GM18907 (cell line): ENCODE measurements around the gene SEC23IP.
"Not testable (repeated sequence)": the region's sequence is repeated elsewhere in the genome, so short reads cannot be mapped to it uniquely, and the experiment has no call there.

ENCODE experiments used
- ATAC-seq: cut with Tn5 transposase; IDR thresholded peaks from one replicate; pipeline ENCODE4 v1.9.1; 2021; ENCODE audit warnings: mild to moderate bottlenecking, moderate library complexity; ENCODE audit not compliant: unreplicated experiment

SEC23IP gene

DNA sequence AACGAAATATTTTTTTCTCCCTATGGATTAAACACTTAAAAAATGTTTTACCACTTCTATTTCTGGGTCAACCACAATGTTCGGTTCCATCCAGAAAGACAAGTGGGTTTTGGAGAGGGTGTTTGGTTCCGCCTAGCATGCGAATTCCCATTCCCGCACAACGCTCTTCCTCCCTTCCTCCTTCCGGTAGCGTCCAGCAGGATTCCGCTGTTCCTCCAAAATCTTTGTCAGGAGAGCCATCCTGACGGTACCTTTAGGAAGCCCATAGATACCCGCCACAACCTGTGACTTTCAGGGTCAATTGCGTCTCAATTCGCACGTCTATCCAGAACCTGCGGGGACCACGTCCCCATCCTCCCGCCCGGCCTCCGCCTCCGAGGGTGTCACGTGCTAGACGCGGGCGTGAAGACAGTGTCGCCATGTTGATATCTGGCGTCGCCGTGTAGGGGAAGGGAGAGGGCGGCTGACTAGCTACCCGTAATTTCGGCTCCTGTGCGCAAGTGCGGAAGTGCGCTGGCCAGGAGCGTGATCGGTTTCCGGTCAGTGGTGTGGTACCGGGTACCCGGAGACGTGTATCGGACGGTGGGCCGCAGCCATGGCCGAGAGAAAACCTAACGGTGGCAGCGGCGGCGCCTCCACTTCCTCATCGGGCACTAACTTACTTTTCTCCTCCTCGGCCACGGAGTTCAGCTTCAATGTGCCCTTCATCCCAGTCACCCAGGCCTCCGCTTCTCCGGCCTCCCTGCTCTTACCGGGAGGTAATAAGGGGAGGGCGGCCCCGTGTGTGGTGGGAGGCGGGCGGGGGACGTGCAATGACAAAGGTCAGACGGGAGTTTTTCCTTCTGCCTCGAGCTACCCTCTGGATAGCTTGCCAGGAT, at the start of gene SEC23IP:
SEC23IP (plus strand) TSS at position 543 of the 878 bp plus-strand sequence; CDS start at position 596, 53 bp downstream.
- peak; percentile 99 for ATAC-seq

- ATAC-seq: no peak
Observed at GRCh38 chr10:119845656-119846055, 46.9 kb upstream of the SEC23IP start.

DNA sequence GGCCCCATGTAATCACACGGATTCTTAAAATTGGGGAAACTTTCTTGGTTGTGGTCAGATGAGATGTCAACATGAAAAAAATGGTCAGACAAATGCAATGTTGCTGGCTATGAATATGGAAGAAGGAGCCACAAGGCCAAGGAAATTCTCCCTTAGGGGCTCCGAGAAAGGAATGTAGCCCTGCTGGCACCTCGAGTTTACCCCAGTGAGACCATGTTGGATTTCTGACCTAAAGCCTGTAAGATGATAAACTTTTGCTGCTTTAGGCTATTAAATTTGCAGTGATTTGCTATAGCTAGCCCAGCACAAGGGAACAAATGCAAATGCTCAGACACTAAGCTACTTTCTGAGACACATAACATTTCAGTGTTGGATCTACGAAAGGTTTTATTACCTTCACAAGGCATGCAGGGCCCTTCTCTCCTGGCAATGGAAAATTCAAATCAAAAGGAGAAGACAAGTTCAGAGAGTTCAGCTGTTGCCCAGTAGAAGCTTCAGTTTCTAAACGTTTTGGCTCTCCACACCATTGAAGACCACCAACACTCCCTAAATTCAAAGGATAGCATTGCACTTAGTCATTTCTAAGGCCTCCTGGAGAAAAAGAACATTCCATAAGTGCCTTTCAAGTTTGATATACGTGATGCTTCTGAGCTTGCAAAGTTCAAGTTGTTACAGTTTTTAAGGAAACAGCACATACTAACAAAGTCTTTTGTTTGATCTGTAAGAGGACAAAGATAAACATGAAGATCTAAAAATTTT, 43.3 kb upstream of the SEC23IP start:
- ATAC-seq: no peak

DNA sequence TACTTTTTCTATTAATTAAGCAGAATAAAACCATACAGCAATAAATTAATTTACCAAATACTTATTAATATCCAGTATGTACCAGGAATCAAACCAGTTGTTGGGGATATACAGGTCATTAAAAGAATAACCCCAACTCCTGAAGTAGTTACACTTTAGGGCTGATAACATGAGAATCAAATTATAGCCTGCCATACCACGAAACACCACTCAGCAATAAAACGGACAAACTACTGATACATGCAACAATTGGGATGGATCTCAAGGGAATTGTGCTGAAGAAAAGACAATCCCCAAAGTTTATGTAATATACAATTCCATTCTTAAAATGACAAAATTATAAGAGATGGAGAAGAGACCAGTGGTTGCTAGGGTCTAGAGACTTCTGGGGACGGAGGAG, 42.6 kb upstream of the SEC23IP start:
- ATAC-seq: no peak

GRCh38 chr10:119852277-119852676, 40.3 kb upstream of the SEC23IP start:
- no peak for ATAC-seq

DNA sequence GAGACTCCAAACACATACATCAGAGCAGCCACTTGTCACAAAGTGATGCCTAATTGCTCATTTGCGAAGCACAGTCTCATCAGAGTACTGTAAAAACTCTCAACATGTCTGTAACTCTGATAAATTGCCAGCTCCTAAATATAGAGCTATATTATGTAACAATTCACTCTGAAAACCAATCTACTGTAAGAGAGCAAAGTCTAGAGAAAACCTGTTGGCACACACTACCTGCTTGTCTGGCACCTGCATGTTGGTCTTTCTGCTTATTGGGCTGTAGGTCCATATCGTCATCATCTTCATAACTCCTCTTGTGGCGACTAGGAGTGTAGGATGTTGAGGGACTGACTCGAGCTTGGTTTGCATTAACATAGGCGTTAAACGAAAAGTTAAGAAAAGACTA, 39.7 kb upstream of the SEC23IP start:
- ATAC-seq: no peak

DNA sequence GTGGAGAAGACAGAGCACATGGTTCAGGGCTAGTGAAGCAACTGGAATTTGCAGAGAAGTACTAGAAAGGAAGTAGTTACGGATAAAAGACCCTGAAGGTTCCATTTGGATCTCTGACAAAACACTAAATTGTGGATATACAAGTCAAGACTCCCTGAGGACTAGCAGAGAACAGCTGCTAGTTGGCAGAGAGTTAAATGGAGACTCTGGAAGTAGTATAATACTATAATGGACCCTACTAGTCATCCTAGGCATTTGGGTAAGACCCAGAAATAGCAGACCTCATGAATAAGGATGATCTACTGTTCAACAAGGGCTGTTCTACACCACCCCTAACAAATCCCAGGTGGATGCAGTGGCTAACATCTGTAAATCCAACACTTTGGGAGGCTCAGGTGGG, 39.0 kb upstream of the SEC23IP start:
- no peak for ATAC-seq

- ATAC-seq: no peak
Observed at GRCh38 chr10:119858063-119858462, 34.5 kb upstream of the SEC23IP start.

GRCh38 chr10:119859420-119860258, 32.9 kb upstream of the SEC23IP start:
- no peak for ATAC-seq

- ATAC-seq: peak; percentile 54
Observed at GRCh38 chr10:119860866-119861607, 31.5 kb upstream of the SEC23IP start.

DNA sequence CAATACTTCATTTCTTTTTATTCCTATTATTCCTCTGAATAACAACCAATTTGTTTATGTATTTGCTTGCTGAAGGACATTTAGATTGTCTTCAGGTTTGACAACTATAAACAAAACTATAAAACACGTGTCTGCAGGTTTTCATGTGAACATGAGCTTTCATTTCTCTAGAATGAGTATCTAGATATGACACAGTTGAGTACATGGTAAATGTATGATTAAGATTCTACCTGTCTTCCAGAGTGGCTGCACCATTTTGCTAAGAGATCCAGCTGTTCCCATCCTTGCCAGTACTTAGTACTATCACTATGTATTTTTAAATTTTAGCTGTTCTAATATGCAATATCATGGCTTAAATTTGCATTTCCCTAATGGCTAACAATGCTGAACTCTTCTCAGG, 30.0 kb upstream of the SEC23IP start:
- no peak for ATAC-seq

DNA sequence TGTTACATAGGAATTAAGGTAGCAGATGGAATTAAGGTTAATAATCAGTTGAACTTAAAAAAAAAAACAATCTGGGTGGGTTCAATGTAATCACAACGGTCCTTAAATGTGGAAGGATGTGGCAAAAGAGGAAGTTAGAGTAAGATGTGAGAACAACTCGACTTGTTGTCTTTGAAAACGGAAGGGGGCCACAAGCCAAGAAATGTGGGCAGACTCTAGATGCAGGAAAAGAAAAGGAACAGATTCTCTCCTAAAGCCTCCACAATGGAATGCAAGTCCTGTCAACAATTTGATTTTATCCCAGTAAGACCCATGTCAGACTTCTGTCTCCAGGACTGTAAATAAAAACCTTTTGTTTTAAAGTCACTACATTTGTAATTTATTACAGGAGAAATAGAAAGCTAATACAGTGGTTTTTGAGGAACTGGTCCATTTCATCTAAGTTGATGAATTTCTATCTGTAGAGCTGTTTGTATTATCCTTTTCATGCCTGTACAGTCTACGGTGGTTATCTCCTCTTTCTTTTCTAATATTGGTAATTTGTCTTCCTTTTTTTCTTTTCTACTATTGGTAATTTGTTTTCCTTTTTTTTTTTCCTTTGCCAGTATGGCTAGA, 28.5 kb upstream of the SEC23IP start:
- no peak for ATAC-seq

- no peak for ATAC-seq
Observed at GRCh38 chr10:119865699-119866240, 26.8 kb upstream of the SEC23IP start.

DNA sequence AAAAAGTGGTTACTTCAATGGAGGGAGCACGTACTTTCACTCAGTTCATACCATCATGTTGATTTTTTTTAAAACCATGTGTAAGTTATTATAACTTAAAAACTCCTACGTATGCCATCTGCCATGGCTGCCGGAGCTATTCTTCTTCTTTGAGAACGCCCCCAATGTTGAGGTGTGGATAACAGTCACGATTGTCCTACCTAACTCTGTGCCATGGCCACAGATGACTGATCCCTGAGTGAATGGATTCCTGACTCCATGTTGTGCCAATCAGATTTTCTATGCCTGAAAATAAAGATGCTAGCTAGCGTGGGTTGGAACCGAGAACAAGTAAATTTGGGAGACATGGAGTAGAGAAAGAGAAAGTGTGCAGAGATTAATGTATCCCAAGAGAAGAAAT, 25.2 kb upstream of the SEC23IP start:
- ATAC-seq: no peak

DNA sequence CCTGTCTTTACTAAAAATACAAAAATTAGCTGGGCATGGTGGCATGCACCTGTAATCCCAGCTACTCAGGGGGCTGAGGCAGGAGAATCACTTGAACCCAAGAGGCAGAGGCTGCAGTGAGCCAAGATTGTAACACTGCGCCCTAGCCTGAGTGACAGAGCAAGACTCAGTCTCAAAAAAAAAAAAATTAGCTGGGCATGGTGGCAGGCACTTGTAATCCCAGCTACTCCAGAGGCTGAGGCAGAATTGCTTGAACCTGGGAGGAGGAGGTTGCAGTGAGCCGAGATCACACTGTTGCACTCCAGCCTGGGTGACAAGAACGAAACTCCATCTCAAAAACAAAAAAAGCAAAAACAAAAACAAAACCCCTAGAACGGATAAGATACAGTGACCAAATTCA, 23.1 kb upstream of the SEC23IP start:
- not testable (repeated sequence) for ATAC-seq

GRCh38 chr10:119871881-119872609, 20.5 kb upstream of the SEC23IP start:
- ATAC-seq: peak; percentile 45

- peak; percentile 29 for ATAC-seq
Observed at GRCh38 chr10:119872610-119872859, 20.0 kb upstream of the SEC23IP start, which contains the start of gene MCMBP. Gene MCMBP, minus strand, starts transcription at chr10:119872843. Its CDS starts 259 bp downstream, at chr10:119872584.

DNA sequence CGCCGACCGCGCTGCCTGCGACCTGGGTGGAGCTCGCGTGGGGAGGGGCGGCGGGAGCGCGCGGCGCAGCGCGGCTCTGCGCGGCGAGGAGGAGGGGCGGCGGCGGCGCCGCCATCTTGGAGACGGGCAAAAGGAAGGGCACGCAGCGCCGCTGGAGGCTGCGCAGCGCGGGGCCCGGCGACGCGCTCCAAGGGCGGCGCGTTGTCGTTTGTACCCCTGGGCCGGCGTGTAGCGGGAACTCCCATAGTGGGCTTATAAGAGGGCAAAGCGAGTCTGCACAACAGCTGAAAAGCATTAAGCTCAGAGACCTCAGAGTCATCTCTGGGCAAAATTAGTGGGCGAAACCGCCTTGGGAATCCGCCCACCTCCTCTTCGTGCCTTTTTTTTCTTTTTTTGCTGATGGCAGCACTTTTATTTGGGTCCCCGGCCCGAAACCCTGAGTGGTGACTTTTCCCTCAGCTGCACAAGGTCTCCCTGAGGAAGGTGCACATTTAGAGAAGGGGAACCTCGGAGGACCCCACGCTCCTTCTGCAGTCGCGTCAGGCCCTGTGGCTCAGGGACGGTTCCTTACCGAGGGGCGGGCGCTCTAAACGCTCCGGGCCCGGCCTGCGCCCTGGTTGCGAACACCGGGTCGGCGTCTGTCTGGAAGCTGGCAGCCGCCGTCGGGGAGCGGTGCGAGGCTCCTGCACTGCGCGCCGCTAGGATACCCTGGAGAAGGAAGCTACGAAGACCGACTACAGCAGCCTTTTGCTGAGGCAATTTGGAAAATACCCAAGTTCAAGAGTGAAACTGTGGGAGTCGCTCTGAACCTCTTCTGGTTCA, 19.5 kb upstream of the SEC23IP start:
- ATAC-seq: peak; percentile 90
